HFFc6 (cell line): ENCODE data around the gene ARID3A. TPM values are rescaled to one million over a fixed set of nuclear protein-coding genes. Genes with fewer than 3 reads are reported as not detected.

Experiments used
- DNase-seq: peaks from one replicate; pipeline ENCODE4 v3.0.0-alpha.2; 2018
- H3K27ac Mint-ChIP-seq: 2 replicates; pipeline ENCODE4 v1.8.0; 2020; ENCODE audit warnings: mild to moderate bottlenecking, mixed read lengths
- H3K27me3 Mint-ChIP-seq: 2 replicates; pipeline ENCODE4 v1.8.0; 2021; ENCODE audit warnings: mild to moderate bottlenecking, moderate library complexity, mixed read lengths; ENCODE audit not compliant: insufficient read depth
- H3K36me3 Mint-ChIP-seq: 2 replicates; pipeline ENCODE4 v1.8.0; 2021; ENCODE audit warnings: low read depth, mixed read lengths
- H3K4me1 Mint-ChIP-seq: 2 replicates; pipeline ENCODE4 v1.8.0; 2020; ENCODE audit warnings: low read depth, mixed read lengths
- H3K4me3 Mint-ChIP-seq: 2 replicates; pipeline ENCODE4 v1.8.0; 2020; ENCODE audit warnings: mild to moderate bottlenecking, moderate library complexity, mixed read lengths
- H3K9me3 Mint-ChIP-seq: 2 replicates; pipeline ENCODE4 v1.8.0; 2020; ENCODE audit warnings: mild to moderate bottlenecking, mixed read lengths
- total RNA-seq, 6 experiments: library from RNA; stranded (reverse); fragmentation: NEBNext Ultra II Directional; extraction: Animal tissue kit (Norgen Biotek cat#: 25700); gene quantifications; 2 replicates in 1 of 6; 3 replicates in 5 of 6; pipeline ENCODE4 v1.2.3, GENCODE V29; 2021
- TF ChIP-seq, protein P1 (sequence below): fragments of 200-600 bp; sonication (generic); IDR thresholded peaks from 2 replicates; pipeline ENCODE4 v1.5.0; 2021; ENCODE audit warnings: antibody characterized with exemption, mild to moderate bottlenecking

The ARID3A gene
- total RNA-seq, 6 experiments from 2014 or later = 35.1 to 44.2 (median 38.4) TPM

DNA sequence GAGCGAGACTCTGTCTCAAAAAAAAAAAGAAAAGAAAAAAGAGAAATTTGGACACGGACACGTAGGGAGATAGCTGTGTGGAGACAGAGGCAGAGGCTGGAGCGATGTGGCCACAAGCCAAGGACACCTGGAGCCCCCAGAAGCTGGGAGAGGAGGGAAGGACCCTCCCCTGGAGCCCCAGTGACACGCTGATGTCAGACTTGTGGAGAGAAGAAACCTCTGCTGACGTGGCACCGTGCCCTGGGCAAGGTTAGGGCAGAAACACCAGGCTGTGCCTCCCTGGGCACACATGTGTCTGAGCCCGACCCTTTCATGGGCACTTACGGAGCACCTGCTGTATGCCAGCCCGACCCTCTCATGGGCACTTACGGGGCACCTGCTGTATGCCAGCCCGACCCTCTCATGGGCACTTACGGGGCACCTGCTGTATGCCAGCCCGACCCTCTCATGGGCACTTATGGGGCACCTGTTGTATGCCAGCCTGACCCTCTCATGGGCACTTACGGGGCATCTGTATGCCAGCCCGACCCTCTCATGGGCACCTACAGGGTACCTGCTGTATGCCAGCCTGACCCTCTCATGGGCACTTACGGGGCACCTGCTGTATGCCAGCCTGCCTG lies 17.8 kb downstream of the ARID3A start:
- DNase-seq = no peak
- peaks cover 1% of the 10 kb centered on the region; the same call in 1 of the 2 replicates for H3K27me3 Mint-ChIP-seq
- TF ChIP-seq, protein P1, sequence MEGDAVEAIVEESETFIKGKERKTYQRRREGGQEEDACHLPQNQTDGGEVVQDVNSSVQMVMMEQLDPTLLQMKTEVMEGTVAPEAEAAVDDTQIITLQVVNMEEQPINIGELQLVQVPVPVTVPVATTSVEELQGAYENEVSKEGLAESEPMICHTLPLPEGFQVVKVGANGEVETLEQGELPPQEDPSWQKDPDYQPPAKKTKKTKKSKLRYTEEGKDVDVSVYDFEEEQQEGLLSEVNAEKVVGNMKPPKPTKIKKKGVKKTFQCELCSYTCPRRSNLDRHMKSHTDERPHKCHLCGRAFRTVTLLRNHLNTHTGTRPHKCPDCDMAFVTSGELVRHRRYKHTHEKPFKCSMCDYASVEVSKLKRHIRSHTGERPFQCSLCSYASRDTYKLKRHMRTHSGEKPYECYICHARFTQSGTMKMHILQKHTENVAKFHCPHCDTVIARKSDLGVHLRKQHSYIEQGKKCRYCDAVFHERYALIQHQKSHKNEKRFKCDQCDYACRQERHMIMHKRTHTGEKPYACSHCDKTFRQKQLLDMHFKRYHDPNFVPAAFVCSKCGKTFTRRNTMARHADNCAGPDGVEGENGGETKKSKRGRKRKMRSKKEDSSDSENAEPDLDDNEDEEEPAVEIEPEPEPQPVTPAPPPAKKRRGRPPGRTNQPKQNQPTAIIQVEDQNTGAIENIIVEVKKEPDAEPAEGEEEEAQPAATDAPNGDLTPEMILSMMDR = no peak
- H3K9me3 Mint-ChIP-seq = no peaks in the 10 kb centered on the region
- H3K27ac Mint-ChIP-seq = no peak overlapping the region
- H3K4me3 Mint-ChIP-seq = no peak overlapping the region
- H3K36me3 Mint-ChIP-seq = peaks cover 19% of the 10 kb centered on the region
- peaks cover 16% of the 10 kb centered on the region; the same call in 1 of the 2 replicates for H3K4me1 Mint-ChIP-seq

DNA sequence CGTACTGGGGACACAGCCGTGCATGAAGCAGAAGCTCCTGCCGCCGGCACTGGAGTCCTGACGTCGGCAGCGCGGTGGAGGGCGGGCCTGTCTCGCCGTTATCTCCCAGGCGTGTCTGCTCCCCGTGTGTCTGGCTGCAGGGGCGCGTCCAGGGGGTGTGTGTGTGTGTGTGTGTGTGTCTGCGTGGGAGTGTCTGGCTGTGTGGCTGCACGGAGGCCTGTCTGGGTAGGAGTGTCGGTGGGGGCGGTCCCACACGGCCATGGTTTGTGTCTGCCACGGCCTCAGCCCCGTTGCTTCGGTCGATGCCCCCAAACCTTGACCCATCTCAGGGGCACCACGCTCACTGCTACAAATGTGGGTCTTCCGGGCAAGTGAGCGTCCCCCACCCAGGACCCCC lies 18.3 kb downstream of the ARID3A start:
- TF ChIP-seq, protein P1 = no peak
- Mint-ChIP-seq H3K27ac (no peak overlapping the region), H3K4me3 (no peak overlapping the region), H3K27me3 (peaks cover 1% of the 10 kb centered on the region; the same call in 1 of the 2 replicates), H3K9me3 (no peaks in the 10 kb centered on the region), H3K4me1 (peaks cover 16% of the 10 kb centered on the region; the same call in 1 of the 2 replicates), H3K36me3 (peaks cover 19% of the 10 kb centered on the region)
- no peak for DNase-seq

DNA sequence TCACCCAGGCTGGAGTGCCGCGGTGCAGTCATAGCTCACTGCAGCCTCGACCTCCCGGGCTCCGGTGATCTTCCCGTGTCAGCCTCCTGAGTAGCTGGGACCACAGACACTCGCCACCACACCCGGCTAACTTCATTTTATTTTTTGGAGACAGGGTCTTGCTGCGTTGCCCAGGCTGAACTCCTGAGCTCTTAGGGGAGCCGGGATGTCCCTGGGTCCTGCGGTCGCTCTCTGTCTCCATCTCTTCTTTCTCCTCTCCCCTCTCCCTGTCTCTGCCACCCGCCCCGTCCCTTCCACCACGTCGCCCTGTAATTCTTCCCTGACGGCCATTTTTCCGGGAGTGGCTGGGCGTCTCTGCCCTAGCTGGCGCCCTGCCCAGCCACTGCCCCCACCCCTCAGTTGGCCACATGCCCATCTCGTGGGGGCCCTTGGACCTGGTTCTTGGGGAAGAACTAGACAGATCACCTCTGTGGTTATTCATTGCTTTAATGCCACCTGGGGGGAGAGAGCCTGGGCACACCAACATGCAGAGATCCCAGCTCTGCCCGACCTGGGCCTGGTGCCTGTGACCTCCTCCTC lies 18.9 kb downstream of the ARID3A start:
- Mint-ChIP-seq H3K27me3 (peaks cover 5% of the 10 kb centered on the region), H3K4me1 (peaks cover 13% of the 10 kb centered on the region; the same call in 1 of the 2 replicates), H3K27ac (no peak overlapping the region), H3K4me3 (no peak overlapping the region), H3K9me3 (no peaks in the 10 kb centered on the region), H3K36me3 (peaks cover 13% of the 10 kb centered on the region)
- TF ChIP-seq, protein P1 = no peak
- DNase-seq = no peak

- Mint-ChIP-seq H3K4me3 (no peak overlapping the region), H3K9me3 (no peaks in the 10 kb centered on the region), H3K27me3 (peaks cover 8% of the 10 kb centered on the region), H3K36me3 (peaks cover 6% of the 10 kb centered on the region), H3K4me1 (peaks cover 6% of the 10 kb centered on the region; the same call in 1 of the 2 replicates), H3K27ac (no peak overlapping the region)
- DNase-seq = no peak
- TF ChIP-seq, protein P1 = no peak
These were observed 19.8 kb downstream of the ARID3A start for GRCh38 chr19:945401-946252.

- TF ChIP-seq, protein P1 = no peak
- Mint-ChIP-seq H3K4me1 (peaks cover 7% of the 10 kb centered on the region), H3K27ac (no peak overlapping the region), H3K27me3 (peaks cover 8% of the 10 kb centered on the region), H3K4me3 (no peak overlapping the region), H3K36me3 (peaks cover 5% of the 10 kb centered on the region), H3K9me3 (no peaks in the 10 kb centered on the region)
- no peak for DNase-seq
These were observed 21.4 kb downstream of the ARID3A start for GRCh38 chr19:947090-947706.
